HG03520 (cell line): ENCODE data around the gene ZNF93.
"Not testable (repeated sequence)": the region's sequence is repeated elsewhere in the genome, so short reads cannot be mapped to it uniquely, and the experiment has no call there.

ENCODE experiments used
- ATAC-seq: cut with Tn5 transposase; IDR thresholded peaks from one replicate; pipeline ENCODE4 v1.9.1; 2021; ENCODE audit warnings: mild to moderate bottlenecking, moderate library complexity; ENCODE audit not compliant: unreplicated experiment

Gene ZNF93

DNA sequence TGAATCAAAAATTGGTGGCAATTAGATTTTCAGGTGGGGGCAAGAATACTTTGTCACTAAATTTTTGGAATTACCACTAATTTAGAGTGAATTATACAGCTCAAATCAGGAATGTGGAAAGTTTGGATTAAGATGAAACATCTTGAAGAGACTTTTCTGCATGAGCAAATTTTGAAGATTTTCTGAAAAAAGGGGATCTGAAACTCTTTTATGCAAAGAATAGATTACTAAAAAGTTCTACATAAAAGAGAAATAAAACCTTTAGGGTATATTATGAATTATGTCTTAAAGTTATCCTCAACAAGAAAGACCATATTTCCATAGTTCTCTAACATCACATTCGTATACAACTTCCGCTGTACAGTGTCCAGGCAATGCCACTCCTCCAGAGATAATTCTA, 36.7 kb downstream of the ZNF93 start:
- no peak for ATAC-seq

- no peak for ATAC-seq
These were observed 37.7 kb downstream of the ZNF93 start for GRCh38 chr19:19938449-19938848.

- ATAC-seq: no peak
These were observed 43.3 kb downstream of the ZNF93 start for GRCh38 chr19:19943848-19944582.

GRCh38 chr19:19944583-19944880, 43.8 kb downstream of the ZNF93 start:
- ATAC-seq: no peak

- ATAC-seq: no peak
These were observed 45.5 kb downstream of the ZNF93 start for GRCh38 chr19:19946226-19946625.

GRCh38 chr19:19948800-19949199, 48.1 kb downstream of the ZNF93 start:
- no peak for ATAC-seq

DNA sequence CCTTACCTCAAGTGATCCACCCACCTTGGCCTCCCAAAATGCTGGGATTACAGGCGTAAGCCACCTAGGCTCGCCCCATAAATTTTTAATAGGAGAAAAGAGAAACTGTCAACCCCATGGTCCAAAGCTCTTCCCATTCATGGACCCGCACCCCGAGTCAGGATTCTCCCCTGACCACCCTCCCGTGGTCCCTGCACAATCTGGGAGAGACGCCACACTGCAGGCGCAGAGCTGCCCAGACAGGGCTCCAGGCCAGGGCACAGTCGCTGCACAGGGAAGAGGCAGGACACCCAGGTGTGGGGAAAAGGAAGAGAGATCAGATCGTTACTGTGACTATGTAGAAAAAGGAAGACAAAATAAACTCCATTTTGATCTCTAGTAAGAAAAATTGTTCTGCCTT, 54.5 kb downstream of the ZNF93 start:
- ATAC-seq: no peak

DNA sequence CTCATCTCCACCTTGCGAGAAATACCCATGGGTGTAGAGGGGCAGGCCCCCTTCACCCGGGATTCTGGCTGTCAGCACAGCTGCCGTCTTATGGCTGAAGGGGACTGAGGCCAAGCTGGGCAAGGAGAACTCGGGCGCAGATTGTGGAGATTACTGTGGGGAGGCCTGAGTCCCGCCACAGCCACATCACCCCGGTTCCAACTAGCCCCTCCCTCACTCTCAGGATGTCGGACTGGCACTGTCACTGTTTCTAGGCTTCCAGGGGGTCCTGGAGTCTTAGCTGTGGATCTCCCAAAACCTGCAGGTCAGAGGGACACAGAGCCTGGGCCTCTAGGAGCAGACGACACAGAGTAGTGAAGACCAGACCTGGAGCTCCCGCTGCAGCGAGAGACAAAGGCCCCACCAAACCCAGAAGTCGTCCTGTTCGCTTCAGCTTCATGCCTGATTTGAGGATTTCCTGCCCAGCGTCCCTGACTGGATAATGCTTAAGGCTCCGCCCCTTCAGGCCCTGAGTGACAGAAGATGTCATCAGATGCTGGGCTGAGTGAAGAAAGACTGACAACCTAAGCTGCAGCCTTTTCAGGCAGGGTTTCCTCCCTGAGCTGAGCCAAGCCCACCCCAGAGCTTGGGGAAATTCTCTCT, 55.8 kb downstream of the ZNF93 start:
- ATAC-seq: no peak

- ATAC-seq: not testable (repeated sequence)
These were observed 57.0 kb downstream of the ZNF93 start for GRCh38 chr19:19957766-19958165.

GRCh38 chr19:19959151-19959799, 58.5 kb downstream of the ZNF93 start:
- ATAC-seq: not testable (repeated sequence)

DNA sequence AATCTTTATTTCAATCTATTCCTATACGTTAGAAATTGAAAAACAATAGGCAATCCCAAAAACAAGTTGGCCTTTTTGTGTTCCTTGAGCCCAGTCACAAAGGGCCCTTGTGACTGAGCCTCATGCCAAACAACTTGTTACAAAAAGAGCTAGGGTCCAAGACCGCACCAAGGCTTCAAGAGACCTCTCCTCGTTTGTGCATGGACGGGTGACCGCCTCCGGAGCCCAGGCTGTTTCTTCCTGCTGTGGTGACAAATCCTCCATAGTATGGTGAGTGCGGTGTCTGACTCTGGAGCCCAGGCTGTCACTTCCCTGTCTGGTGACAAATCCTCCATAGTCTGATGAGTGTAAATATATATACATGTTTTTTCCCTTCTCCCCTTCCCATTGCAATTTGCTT, 63.7 kb downstream of the ZNF93 start:
- ATAC-seq: no peak

- not testable (repeated sequence) for ATAC-seq
These were observed 65.4 kb downstream of the ZNF93 start for GRCh38 chr19:19966126-19966525.

DNA sequence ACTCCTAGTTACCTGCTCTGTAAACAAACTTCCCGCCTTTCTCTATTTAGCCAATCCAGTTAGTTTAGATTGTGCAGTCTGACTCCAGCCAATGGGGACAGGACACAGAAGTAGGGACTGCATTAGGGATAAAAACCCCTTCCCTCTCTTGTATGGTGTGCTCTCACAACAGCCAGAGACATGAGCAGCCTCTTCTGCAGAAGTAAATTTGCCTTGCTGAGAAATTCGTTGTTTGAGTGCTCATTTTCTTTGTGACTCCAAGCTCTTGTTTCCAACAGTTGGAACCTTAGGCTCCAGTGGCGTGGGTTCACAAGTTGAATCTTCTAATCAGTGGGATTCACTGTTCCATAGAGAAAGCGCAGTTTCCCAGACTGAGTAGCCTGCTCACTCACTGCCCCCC, 66.1 kb downstream of the ZNF93 start:
- ATAC-seq: no peak
